GM21390 (cell line): ENCODE measurements around the gene LRRC74A.

Experiments
- ATAC-seq: cut with Tn5 transposase; IDR thresholded peaks from one replicate; pipeline ENCODE4 v1.9.1; 2021; ENCODE audit not compliant: unreplicated experiment

LRRC74A gene

GRCh38 chr14:76826122-76826521 is at the start of gene LRRC74A:
Gene LRRC74A, plus strand, starts transcription at chr14:76826408. Its CDS starts 290 bp downstream, at chr14:76826698.
- no peak for ATAC-seq

DNA sequence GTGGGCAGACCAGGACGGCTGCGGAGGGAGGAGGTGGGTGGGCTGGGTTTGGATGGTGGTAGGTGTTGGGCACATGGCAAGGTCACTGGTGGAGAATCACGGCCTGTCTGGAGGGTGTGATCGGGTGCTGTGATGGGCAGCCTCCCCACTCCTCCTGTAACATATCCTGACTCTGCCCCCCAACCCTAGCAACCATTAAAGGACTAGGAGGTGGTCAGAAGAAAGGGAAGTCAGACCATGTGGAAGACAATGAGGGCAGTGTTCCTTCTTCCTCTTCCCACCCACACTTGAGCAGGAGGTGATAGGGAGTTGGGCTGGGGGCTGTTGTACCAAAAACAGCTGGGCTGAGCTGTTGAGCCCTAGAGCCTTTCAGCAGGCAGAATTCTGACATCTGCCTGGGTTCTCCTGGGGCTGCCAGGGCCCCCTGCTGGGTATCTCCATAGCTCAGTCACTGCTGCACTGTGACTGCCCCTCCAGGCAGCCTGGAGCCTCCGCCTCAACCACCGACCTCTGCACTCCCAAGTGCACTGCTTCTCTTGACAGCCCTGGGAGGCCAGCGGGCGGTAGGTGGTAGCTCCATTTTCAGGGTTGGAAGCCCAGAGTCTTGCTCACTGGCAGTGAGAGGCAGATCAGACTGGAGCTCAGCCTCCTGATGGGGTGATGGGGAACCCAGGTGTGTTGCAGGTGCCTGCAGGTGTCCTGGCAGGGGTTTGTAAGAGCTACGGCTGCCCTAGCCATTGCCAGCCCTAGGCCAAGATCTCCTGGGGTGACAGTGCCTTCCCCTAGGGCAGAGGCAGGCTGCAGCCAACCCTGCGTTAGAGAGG is 49.6 kb upstream of the LRRC74A start:
- no peak for ATAC-seq

GRCh38 chr14:76777721-76778120 is 48.5 kb upstream of the LRRC74A start:
- no peak for ATAC-seq

- ATAC-seq, result no peak
Observed at GRCh38 chr14:76778546-76779215, 47.5 kb upstream of the LRRC74A start.

- no peak for ATAC-seq
Observed at GRCh38 chr14:76779221-76780057, 46.8 kb upstream of the LRRC74A start.

DNA sequence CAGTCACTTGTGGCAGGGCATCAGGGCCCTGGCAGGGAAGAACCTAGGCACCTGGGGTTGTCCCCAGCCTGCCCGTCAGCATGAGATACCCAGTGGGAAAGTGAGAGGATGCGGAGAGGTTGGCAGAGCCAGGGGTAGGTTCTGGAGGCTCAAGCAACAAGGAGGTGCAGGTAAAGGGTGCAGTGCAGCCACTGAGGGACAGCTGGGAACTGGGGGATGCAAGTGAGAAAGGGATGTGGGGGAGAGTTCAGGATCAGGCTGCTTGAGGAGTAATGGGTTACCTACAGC is 46.2 kb upstream of the LRRC74A start:
- ATAC-seq, result no peak

DNA sequence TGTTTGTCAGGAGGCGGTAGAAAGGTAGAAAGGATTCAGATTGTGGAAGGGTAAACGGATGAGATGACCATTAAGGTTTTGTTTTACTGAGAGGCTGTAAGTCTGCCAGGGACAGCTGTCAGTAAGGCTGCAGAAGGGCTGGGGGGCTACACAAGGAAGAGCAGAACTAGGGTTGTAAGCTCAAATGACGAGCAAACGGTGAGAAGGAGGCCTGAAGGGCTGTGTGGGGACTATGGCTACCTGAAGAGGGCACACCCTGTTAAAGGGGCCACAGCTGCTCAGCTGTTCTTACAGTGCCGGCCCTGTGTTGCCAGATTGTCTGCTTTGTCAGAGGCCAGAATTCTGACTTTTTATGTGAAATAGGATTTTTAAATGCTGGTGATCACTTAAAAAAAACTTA is 45.8 kb upstream of the LRRC74A start:
- ATAC-seq, result no peak

- ATAC-seq, result no peak
Observed at GRCh38 chr14:76780875-76781647, 45.1 kb upstream of the LRRC74A start.

DNA sequence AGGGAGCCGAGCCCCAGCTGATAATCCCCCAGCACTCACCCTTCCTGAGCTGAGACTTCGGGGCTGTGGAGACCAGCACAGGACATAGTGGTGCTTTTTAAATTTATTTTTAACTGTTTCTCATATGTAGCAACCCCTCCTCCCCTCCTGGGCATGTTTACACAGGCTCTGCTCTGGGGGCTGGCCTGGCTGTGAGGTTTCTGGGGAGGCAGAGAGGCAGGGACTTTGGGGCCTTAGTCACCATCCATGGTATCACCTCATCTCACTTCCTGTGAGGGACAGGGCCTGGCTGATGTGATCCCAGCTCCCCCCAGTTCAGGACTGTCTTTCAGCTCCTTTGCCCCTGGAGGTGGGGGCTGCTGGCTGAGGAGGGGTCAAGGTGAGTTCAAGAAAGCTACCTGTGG is 44.6 kb upstream of the LRRC74A start:
- no peak for ATAC-seq

DNA sequence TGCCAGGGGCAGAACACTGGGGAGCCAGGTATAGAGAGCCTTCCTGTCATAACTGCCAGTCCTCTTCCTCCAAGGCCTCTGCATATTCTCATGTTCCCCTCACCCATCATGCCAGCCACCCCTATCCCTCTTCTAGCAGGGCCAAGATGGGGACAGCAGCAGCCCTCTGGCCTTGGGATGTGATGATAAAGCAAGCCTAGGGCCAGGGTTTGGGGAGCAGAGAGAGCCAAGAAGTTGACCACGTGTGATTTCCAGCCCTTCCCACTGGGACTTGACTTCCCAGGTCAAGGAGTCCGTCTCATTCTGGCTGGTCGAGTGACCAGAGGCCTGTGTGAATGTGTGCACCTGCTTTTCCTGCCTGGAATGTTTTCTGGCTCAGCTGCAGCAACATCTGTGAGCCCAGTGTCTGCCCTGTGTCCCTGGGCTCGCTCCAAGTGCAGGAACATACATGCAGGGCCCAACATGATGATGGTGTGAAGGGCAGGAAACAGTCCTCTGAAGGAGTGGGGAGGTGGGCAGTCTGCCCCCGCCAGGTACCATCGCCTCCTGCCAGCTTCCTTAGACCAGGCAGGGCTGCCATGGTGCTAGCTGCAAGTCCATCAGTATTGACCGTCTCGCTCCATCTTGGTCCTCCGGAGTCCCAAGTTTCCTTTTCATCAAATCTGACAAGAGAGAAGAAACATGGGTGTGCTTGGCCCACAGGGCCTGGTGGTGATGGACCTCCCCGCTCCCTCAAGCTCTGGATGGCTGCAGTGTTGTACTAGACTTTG is 43.9 kb upstream of the LRRC74A start:
- ATAC-seq, result no peak

- ATAC-seq, result peak; percentile 50
Observed at GRCh38 chr14:76782885-76783566, 43.2 kb upstream of the LRRC74A start.

DNA sequence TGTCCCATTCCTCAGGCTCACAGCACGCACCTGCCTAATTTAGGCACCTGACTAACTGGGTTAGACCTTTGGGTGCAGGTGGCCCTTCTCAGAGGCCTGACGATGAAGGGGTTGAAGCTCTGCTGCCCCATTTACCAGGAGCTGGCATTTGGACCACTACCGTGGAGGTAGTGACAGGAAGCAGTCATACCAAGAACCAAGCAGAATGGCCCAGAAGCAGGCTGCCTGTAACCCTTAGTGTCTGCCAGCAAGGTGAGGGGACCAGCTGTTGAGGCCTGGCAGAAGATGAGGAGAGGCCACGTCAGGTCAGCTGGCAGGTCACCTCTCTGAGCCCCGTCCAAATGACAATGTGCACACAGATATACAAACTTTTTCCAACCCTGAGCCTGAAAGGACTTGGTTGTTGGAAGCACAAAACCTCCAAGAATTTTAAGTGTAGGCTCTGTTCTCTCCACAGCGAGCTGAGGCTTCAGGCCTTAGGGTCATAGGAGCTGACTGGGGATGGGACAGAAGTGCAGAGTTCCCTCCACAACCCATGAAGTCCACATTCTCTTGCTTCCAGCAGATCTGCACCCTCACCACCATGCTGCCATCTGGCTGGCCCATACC is 41.8 kb upstream of the LRRC74A start:
- ATAC-seq, result no peak

DNA sequence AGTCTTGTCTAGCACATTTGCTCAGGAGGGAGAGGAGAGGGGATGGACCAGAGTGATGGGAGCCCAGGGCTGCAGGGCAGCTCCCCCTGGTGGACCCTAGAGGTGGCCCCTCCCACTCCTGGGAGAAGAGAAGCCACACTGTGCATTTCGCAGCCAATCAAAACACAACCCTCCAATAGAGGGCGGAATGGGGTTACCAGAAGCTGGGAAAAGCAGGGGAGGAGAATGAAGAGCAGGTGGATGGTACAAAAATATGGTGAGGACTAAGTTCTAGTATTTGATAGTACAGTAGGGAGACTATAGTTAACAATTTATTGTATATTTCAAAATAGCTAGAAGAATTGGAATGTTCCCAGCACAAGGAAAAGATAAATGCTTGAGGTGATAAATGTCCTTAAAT is 41.3 kb upstream of the LRRC74A start:
- ATAC-seq, result peak; percentile 59

- ATAC-seq, result no peak
Observed at GRCh38 chr14:76786601-76787000, 39.6 kb upstream of the LRRC74A start.

DNA sequence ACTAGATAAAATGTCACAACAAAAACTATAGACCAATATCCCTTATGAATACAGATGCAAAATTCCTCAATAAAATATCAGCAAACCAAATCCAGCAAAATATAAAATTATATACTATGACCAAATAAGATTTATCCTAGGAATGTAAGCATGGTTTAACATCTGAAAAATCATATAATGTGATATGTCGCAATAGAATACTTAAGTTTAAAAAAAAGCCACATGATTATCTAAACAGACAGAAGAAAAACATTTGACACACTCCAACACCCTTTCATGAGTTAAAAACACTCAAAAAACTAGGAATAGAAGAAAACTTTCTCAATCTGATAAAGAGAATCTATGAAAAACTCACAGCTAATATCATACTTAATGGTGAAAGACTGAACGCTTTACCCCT is 33.8 kb upstream of the LRRC74A start:
- ATAC-seq, result no peak

GRCh38 chr14:76793324-76793723 is 32.9 kb upstream of the LRRC74A start:
- no peak for ATAC-seq

DNA sequence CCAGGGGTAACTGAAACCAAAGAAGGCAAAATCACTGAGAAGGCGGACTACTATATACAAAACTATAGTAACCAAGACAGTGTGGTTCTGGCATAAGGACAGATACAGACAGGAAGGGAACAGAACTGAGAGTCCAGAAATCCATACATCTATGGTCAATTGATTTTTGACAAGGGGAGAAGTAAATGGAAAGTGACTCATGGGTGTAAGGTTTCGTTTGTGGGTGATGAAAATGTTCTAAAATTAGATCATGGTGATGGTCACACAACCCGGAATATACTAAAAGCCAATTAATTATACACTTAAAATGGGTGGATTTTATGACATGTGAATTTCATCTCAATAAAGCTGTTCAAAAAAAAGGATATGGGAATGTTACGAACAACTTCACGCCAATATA is 32.3 kb upstream of the LRRC74A start:
- ATAC-seq, result no peak

- no peak for ATAC-seq
Observed at GRCh38 chr14:76806446-76806845, 19.8 kb upstream of the LRRC74A start.

- no peak for ATAC-seq
Observed at GRCh38 chr14:76808011-76808410, 18.2 kb upstream of the LRRC74A start.
